Measurements from ENCODE around the gene SERPINA6.
"Not testable (repeated sequence)": the region's sequence is repeated elsewhere in the genome, so short reads cannot be mapped to it uniquely, and the experiment has no call there.

SERPINA6 gene

DNA sequence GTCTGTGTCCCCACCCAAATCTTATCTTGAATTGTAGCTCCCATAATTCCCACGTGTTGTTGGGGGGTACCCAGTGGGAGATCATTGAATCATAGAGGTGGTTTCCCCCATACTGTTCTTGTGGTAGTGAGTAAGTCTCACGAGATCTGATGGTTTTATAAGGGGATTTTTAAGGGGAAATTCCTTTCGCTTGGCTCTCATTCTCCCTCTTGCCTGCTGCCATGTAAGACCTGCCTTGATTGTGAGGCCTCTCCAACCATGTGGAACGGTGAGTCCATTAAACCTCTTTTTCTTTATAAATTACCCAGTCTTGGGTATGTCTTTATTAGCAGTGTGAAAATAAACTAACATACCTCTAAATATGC is 27.0 kb downstream of the SERPINA6 start:
- FAIRE-seq; DNase-seq (ENCODE audit: extremely low spot score, insufficient read length, low read depth): not testable (repeated sequence)

GRCh38 chr14:94295360-94296180 is 27.6 kb downstream of the SERPINA6 start:
- DNase-seq (ENCODE audit: extremely low spot score, insufficient read length, low read depth) (no peak), FAIRE-seq (no peak)

DNA sequence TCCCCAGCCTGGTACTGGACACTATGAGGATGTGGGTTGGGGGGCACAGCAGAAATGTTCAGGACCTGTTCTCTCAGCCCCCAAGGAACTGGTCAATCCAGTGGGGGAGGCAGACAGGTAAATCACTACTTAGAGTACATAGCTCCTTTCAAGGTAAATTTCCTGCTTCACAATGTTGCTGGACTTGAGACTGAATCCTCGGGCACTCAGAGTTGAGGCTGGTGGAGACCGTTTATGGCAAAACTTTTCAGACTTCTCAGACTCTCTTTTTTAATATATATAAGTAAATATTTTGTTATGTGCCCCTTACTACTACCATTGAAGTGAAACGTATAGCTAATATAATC is 29.6 kb downstream of the SERPINA6 start:
- DNase-seq (ENCODE audit: extremely low spot score, insufficient read length, low read depth) (no peak), FAIRE-seq (no peak)

DNA sequence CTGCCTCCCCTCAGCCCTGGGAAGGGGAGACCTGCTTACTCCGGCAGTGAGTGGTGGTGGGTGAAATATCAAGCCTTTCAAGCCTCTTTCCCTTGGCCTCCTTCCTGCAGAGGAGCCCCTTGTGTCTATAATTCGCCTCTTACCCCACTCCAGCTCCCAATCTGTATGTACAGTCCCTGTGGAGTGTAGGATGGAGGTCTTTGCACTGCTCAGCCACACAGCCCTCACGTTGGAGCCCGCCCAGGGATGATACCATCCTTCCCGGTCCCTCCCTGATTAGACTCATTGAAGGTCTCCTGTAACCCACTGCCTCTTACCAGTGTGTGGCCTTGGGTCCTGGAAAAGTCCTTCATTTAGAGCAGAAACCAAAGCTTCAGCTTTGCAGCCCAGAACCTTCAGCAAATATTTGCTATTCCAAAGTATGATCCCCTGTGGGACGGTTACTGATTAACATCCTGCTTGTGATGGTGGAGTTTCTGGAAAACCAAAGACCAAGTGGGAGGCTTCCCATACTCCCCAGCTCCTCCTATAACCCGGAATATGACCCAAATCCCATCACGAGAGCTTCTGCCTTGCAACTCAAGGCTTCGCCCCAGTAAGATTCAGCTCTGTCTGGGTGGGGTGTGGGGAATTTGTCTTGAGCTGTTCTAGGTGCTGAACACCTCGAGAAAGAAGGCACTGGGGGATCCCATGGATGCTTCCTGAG is 30.1 kb downstream of the SERPINA6 start, which contains the start of gene SERPINA10:
Gene SERPINA10 (minus strand): TSS at position 397 of the 706 bp plus-strand sequence. CDS start 2,675 bp downstream, outside the sequence.
- DNase-seq (ENCODE audit: extremely low spot score, insufficient read length, low read depth) (no peak), FAIRE-seq (no peak)

DNA sequence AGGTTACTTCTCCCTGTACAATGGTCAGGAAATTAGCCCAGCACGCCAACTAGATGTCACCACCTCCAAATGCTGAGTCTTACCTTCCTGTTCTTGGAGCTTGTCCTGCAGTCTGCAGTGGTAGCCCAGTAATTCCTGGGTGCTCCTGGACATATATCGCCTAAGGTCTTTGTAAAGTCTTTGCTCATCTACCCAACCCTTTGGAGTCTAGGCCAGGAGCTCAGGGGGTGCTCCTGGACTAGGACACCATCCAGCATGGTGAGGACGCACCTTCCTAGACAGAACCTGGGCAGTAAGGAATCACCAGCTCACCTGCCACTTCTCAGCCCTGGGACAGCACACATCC is 30.6 kb downstream of the SERPINA6 start:
- no peak for FAIRE-seq

GRCh38 chr14:94291906-94292525 is 31.1 kb downstream of the SERPINA6 start:
- DNase-seq (ENCODE audit: extremely low spot score, insufficient read length, low read depth) (no peak), FAIRE-seq (no peak)

More for the DNA sequence above, 30.6 kb downstream of the SERPINA6 start:
- DNase-seq (ENCODE audit: extremely low spot score, insufficient read length, low read depth): no peak

DNA sequence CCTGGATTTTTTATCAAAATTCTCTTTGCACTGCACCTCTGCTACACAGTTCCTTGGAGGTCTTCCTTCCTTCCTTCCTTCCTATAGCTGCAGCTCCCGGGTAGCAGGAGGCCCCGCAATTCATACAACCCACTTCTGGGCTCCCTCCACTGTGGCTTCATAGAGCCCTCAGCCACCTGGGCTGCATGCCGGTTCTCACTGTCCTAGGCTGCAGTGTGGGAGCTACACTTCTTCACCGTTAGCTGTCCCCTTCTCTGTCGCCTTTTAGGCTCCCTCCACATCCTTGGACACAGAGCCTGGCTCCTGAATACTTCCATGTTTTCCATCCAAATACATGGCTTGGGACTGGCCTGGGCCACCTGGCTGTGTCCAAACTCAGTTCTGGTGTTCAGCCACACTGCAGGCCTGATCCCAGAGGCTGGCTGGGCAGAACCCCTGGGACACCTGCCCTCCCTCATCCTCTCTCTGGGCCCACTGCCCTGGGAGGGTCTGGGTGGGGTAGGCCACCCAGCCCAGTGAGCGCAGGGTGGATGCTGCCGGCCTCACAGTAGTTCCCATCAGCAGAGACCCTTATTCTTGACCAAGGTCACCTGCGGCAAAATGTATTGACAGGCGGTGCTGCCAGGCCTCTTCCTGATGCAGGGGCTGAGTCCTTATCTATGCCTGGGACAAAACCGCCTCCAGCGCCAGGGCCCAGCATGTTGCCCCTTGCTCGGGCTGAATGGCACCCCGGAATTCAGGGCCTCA is 31.8 kb downstream of the SERPINA6 start:
- FAIRE-seq (no peak), DNase-seq (ENCODE audit: extremely low spot score, insufficient read length, low read depth) (no peak)

DNA sequence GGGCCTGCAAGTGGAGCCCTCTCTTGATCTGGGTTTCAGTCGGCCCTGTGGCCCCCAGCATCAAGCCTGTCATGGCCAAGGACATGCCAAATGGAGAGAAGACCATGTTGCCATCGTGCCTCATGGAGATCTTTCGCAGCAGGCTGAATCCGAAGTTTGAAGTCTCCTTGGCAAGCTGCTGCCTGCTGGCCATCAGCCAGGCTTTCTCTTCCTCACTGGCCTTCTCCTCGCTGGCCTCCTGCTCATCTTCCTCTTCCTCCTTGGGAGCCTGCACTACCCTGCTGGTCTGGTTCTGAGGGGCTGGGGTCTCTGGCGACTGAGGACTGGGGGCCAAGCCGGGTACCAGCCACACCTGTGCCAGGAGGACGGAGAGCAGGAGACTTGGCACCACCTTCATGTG is 32.9 kb downstream of the SERPINA6 start:
- FAIRE-seq (no peak), DNase-seq (ENCODE audit: extremely low spot score, insufficient read length, low read depth) (no peak)

DNA sequence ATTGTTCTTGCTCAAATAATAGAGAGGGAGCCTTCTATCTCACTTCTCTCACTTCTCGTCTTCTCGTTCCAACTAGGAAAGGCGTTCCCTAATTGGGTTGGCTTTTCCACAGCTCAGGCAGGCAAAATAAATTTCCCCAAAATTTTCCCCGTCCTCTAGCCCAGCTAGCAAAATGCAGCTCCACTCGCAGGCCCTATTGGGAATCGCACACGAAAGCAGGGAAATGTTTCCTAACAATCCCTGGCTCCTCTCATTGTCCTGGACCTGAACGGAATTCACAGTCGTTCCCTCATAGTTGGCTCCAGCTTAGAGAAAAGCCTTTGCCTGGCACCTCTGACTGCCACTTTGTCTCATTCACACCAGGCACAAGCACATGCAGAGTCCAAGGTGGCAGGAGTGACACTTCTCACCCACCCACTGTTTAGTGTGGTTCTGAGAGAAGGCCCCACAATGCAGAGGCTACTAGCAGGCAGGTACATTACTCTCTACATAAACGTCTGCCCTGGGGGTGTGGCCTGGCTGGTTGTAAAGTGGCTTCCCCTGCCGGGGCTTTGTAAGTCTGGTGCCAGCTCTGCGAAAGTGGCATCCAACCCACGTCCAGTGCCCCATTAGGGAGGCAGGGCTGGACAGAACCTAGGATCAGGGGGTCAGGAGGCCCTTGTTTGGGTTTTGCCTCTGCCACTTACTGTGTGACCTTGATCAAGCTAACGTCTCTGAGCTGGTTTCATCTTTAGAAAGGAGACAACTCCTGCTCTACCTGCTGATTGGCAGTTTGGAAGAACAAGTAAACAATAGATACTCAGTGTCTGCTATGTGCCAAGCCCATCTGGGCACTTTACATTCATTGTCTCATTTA is 34.3 kb downstream of the SERPINA6 start:
- DNase-seq (ENCODE audit: extremely low spot score, insufficient read length, low read depth): no peak
- no peak for FAIRE-seq

GRCh38 chr14:94285158-94285557 is 38.0 kb downstream of the SERPINA6 start:
- FAIRE-seq: no peak
- DNase-seq (ENCODE audit: extremely low spot score, insufficient read length, low read depth): no peak

- DNase-seq (ENCODE audit: extremely low spot score, insufficient read length, low read depth) (no peak), FAIRE-seq (no peak)
Measured at GRCh38 chr14:94284221-94284620, 38.9 kb downstream of the SERPINA6 start.

GRCh38 chr14:94282991-94283723 is 40.0 kb downstream of the SERPINA6 start:
- FAIRE-seq: no peak

GRCh38 chr14:94278731-94279130 is 44.4 kb downstream of the SERPINA6 start:
- no peak for DNase-seq (ENCODE audit: extremely low spot score, insufficient read length, low read depth)
- FAIRE-seq: no peak

More at GRCh38 chr14:94282991-94283723, 40.0 kb downstream of the SERPINA6 start:
- DNase-seq (ENCODE audit: extremely low spot score, insufficient read length, low read depth): no peak

DNA sequence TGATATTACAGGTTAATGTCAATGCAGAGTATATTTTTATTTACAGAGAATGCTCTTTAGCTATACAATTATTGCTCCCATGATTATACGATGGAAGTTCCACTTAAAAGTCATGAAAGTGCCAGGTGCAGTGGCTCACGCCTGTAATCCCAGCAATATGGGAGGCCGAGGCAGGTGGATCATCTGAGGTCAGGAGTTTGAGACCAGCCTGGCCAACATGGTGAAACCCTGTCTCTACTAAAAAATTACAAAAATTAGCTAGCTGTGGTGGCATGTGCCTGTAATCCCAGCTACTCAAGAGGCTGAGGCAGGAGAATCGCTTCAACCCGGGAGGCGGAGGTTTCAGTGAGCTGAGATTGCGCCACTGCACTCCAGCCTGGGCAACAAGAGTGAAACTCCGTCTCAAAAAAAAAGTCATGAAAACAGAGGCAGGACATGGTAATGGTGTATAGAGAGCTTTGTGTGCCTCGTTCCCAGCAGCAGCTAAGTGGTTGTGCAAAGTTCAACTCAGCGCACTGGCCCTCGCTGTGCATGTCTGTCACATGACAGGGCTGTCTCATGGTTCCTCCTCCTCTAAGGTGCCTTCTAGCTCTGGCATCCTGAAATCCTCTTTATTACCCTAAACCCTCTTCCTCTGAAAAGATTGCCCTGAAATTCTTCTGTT is 46.1 kb downstream of the SERPINA6 start:
- not testable (repeated sequence) for FAIRE-seq; DNase-seq (ENCODE audit: extremely low spot score, insufficient read length, low read depth)

DNA sequence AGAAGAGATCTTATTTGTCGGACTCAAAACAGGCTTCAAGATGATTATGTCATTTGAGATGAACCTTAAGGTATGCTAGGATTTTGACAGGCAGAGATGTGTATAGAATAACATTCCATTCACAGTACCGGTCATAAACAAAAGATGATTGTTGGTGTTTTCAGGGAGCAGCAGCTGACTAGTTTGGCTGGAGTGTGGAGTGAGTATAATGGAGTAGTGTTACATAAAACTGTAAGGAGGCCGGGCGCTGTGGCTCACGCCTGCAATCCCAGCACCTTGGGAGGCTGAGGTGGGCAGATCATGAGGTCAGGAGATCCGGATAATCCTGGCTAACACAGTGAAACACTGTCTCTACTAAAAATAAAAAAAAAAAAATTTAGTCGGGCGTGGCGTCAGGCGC is 54.0 kb downstream of the SERPINA6 start:
- DNase-seq (ENCODE audit: extremely low spot score, insufficient read length, low read depth): no peak
- peak; percentile 24 for FAIRE-seq

DNA sequence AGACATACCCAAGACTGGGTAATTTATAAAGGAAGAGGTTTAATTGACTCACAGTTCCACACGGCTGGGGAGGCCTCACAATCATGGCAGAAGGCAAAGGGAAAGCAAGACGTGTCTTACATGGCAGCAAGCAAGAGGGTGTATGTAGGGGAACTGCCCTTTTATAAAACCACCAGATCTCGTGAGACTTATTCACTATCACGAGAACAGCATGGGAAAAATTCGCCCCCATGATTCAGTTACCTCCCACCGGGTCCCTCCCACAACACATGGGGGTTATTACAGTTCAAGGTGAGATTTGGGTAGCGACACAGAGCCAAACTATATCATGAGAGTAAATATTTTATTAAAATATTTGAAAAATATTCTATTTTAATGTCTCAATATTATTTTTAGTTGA is 54.6 kb downstream of the SERPINA6 start:
- FAIRE-seq; DNase-seq (ENCODE audit: extremely low spot score, insufficient read length, low read depth): not testable (repeated sequence)

DNA sequence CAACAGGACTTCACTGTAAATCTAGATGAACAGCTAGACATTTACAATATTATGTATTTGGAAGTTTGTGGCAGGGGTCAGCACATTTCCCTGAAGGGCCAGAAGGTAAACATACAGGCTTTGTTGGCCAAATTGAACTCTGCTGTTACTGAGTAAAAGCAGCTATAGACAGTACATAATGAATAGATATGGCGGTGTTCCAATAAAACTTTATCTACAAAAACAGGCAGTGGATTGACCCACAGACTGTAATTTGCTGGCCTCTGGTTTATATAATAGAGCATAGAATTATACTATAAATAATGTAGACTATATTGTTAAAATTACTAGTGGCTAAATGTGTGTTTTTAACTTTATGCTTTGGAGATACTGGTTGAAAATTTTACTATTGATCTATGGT is 55.8 kb downstream of the SERPINA6 start:
- FAIRE-seq (no peak), DNase-seq (ENCODE audit: extremely low spot score, insufficient read length, low read depth) (no peak)

- not testable (repeated sequence) for FAIRE-seq; DNase-seq (ENCODE audit: extremely low spot score, insufficient read length, low read depth)
Measured at GRCh38 chr14:94264195-94264594, 58.9 kb downstream of the SERPINA6 start.
